ENCODE measurements around the gene DYNC1LI2. TPM values are rescaled to one million over a fixed set of nuclear protein-coding genes. Genes with fewer than 3 reads are reported as not detected.

Gene DYNC1LI2
- total RNA-seq, 1 experiment from 2014 or later = 92.8 TPM

- H3K9me2 ChIP-seq (ENCODE audit: insufficient read depth) = no peaks in the 10 kb centered on the region
- H3K27me3 ChIP-seq (ENCODE audit: insufficient read depth, low read length) = no peaks in the 10 kb centered on the region
- H3K36me3 ChIP-seq (ENCODE audit: control insufficient read depth in 1 of 2, insufficient read depth in 2 of 2, low read length in 2 of 2) = no peaks in the 10 kb centered on the region
- intact Hi-C loops (cut with micrococcal nuclease) = no loop called here
- no TSS peak for BruUV-seq (replicated peaks)
- H3K4me3 ChIP-seq (replicated peaks in 1 of 2; ENCODE audit: low read depth in 1 of 2, low read length in 2 of 2) = no peak overlapping the region
- ChIA-PET POLR2A (no interaction called here), CTCF (interaction anchor here (1.5 kb wide), 1 partner anchor 44 kb away, joined by 4 read pairs; the partner anchor contains the start of gene NAE1), RAD21 (ENCODE audit: low non-redundant PET in 1 of 2, low total read pairs in 2 of 2, uncharacterized antibody in 2 of 2, unreplicated experiment in 2 of 2) (no interaction called here)
- ATAC-seq = no peak
- H4K20me1 ChIP-seq (ENCODE audit: insufficient read depth) = no peaks in the 10 kb centered on the region
- H3K4me1 ChIP-seq (ENCODE audit: control insufficient read depth in 1 of 2, insufficient read depth in 2 of 2, low read length in 2 of 2) = no peaks in the 10 kb centered on the region
- no peak for DNase-seq (ENCODE audit: low read depth, low spot score)
- no peaks in the 10 kb centered on the region for H3K79me2 ChIP-seq (ENCODE audit: insufficient read depth, low read length)
- no peak overlapping the region for H3K9ac ChIP-seq (ENCODE audit: low read length)
- TF ChIP-seq, protein P1, sequence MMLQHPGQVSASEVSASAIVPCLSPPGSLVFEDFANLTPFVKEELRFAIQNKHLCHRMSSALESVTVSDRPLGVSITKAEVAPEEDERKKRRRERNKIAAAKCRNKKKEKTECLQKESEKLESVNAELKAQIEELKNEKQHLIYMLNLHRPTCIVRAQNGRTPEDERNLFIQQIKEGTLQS (IDR thresholded peaks at IDR 0.05) = no peak
- no peak for TF ChIP-seq EGR1 (IDR thresholded peaks at IDR 0.05; ENCODE audit: low read depth)
- no peak for TF ChIP-seq SRF (IDR thresholded peaks at IDR 0.05; ENCODE audit: low read depth)
- TF ChIP-seq ZNF274 (IDR thresholded peaks at IDR 0.05; ENCODE audit: low read depth, low read length) = no peak
- TF ChIP-seq EZH2 (IDR thresholded peaks at IDR 0.05) = no peak
- no peak for TF ChIP-seq SIN3A (IDR thresholded peaks at IDR 0.05; ENCODE audit: low read depth)
- no peak for TF ChIP-seq EZH2phosphoT487 (IDR thresholded peaks at IDR 0.05; ENCODE audit: borderline replicate concordance)
- TF ChIP-seq, protein P2, sequence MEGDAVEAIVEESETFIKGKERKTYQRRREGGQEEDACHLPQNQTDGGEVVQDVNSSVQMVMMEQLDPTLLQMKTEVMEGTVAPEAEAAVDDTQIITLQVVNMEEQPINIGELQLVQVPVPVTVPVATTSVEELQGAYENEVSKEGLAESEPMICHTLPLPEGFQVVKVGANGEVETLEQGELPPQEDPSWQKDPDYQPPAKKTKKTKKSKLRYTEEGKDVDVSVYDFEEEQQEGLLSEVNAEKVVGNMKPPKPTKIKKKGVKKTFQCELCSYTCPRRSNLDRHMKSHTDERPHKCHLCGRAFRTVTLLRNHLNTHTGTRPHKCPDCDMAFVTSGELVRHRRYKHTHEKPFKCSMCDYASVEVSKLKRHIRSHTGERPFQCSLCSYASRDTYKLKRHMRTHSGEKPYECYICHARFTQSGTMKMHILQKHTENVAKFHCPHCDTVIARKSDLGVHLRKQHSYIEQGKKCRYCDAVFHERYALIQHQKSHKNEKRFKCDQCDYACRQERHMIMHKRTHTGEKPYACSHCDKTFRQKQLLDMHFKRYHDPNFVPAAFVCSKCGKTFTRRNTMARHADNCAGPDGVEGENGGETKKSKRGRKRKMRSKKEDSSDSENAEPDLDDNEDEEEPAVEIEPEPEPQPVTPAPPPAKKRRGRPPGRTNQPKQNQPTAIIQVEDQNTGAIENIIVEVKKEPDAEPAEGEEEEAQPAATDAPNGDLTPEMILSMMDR (IDR thresholded peaks at IDR 0.05 in 2 of 3, conservative IDR thresholded peaks at IDR 0.05 in 1 of 3; ENCODE audit: borderline replicate concordance in 1 of 3, insufficient read depth in 1 of 3, low read depth in 2 of 3, low read length in 2 of 3) = no peak
- no peak for TF ChIP-seq JUND (IDR thresholded peaks at IDR 0.05)
- no peak for TF ChIP-seq ZFX (IDR thresholded peaks at IDR 0.05)
- no peak for TF ChIP-seq SP1 (IDR thresholded peaks at IDR 0.05; ENCODE audit: low read depth)
- no peak overlapping the region for H3K27ac ChIP-seq (ENCODE audit: low read depth, low read length)
- H2AFZ ChIP-seq (ENCODE audit: low read depth, low read length, poor library complexity, severe bottlenecking) = no peak overlapping the region
- no peaks in the 10 kb centered on the region for H3K9me3 ChIP-seq (ENCODE audit: control insufficient read depth in 1 of 2, insufficient read depth in 1 of 2, low read depth in 1 of 2, low read length in 2 of 2)
- H3K4me2 ChIP-seq (ENCODE audit: low read length) = no peak overlapping the region
These were observed 35.1 kb upstream of the DYNC1LI2 start for GRCh38 chr16:66786551-66786950.

Measured in HCT116 (cell line).